Epithelial cell of proximal tubule (primary cell): ENCODE measurements around the gene RASA1. TPM values are rescaled to one million over a fixed set of nuclear protein-coding genes. Genes with fewer than 3 reads are reported as not detected.

ENCODE experiments used
- DNase-seq: peaks from one replicate; pipeline ENCODE4 v3.0.0-alpha.2; 2011; ENCODE audit warnings: low read depth
- H3K4me3 ChIP-seq: 2 replicates; pipeline ENCODE4 v1.5.1; 2011; ENCODE audit warnings: low read depth, mild to moderate bottlenecking, low read length
- total RNA-seq: library from RNA; depleted of rRNA; stranded (reverse); fragments of >200 nt; gene quantifications from 2 replicates; pipeline ENCODE4 v1.2.3, GENCODE V29; 2015
- TF ChIP-seq, protein P1 (sequence below): conservative IDR thresholded peaks from 2 replicates; pipeline ENCODE4 v1.5.1; 2012; ENCODE audit warnings: low read depth, mild to moderate bottlenecking, low read length

RASA1 gene
- total RNA-seq, 1 donor from 2014 or later = 40.7 TPM

GRCh38 chr5:87359106-87359505 is 91.4 kb downstream of the RASA1 start:
- no peak overlapping the region for H3K4me3 ChIP-seq
- TF ChIP-seq, protein P1, sequence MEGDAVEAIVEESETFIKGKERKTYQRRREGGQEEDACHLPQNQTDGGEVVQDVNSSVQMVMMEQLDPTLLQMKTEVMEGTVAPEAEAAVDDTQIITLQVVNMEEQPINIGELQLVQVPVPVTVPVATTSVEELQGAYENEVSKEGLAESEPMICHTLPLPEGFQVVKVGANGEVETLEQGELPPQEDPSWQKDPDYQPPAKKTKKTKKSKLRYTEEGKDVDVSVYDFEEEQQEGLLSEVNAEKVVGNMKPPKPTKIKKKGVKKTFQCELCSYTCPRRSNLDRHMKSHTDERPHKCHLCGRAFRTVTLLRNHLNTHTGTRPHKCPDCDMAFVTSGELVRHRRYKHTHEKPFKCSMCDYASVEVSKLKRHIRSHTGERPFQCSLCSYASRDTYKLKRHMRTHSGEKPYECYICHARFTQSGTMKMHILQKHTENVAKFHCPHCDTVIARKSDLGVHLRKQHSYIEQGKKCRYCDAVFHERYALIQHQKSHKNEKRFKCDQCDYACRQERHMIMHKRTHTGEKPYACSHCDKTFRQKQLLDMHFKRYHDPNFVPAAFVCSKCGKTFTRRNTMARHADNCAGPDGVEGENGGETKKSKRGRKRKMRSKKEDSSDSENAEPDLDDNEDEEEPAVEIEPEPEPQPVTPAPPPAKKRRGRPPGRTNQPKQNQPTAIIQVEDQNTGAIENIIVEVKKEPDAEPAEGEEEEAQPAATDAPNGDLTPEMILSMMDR = no peak
- no peak for DNase-seq

DNA sequence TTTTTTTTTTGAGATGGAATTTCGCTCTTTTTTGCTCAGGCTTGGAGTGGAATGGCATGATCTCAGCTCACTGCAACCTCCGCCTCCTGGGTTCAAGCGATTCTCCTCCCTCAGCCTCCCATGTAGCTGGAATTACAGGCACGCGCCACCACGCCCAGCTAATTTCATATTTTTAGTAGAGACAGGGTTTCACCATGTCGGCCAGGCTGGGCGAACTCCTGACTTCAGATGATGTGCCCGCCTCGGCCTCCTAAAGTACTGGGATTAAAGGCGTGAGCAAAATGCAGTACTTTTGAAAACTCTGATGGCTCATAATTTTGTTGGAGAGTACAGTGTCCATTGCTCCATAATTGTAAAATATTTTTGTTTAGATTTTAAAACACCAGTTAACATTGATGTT is 92.4 kb downstream of the RASA1 start:
- H3K4me3 ChIP-seq = no peak overlapping the region
- TF ChIP-seq, protein P1 = no peak
- no peak for DNase-seq

GRCh38 chr5:87361031-87361445 is 93.4 kb downstream of the RASA1 start:
- DNase-seq = no peak
- no peak overlapping the region for H3K4me3 ChIP-seq
- TF ChIP-seq, protein P1 = no peak

- TF ChIP-seq, protein P1 = no peak
- H3K4me3 ChIP-seq = no peak overlapping the region
- DNase-seq = no peak
Measured at GRCh38 chr5:87361536-87362213, 94.0 kb downstream of the RASA1 start.

DNA sequence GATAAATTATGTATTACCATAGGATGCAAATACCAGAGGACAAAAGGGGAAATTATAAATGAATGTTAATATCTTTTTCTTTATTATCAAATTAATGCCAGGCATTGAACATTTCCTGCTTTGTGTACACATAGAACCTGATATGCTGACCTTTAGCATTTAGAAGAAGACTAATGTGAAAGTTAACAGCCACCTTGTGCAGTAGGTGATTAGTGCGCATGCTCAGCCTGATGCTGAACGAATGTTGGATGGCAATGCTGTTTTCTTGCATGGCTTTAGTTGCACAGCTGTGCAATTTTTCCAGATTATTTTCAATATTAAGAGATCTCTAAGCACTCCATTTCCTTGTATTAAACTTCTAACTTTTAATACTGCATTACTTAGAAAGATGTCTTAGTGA is 99.6 kb downstream of the RASA1 start:
- TF ChIP-seq, protein P1 = no peak
- DNase-seq = no peak
- no peak overlapping the region for H3K4me3 ChIP-seq

DNA sequence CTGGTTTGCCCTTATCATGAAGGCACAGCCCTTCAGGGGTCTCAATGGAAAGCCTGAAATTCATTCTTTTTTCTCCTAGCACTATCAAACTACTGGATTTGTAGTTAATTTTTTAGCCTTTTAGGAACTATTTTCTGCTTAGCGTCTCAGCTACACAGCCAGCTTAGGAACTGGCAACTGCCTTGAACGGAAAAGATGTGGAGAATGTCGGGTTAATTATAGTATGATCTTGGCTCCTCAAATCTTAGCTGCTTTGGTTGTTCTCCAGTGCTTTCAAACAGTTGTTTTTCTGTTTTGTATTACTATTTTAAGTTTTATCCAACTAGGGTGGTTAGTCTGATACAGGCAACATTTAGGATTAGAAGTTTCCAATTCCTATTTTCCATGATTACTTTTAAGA is 100.9 kb downstream of the RASA1 start:
- DNase-seq = no peak
- no peak overlapping the region for H3K4me3 ChIP-seq
- TF ChIP-seq, protein P1 = no peak

- no peak for DNase-seq
- TF ChIP-seq, protein P1 = no peak
- no peak overlapping the region for H3K4me3 ChIP-seq
Measured at GRCh38 chr5:87369431-87369830, 101.7 kb downstream of the RASA1 start.
